Measurements from ENCODE around the gene PTEN.

PTEN gene

GRCh38 chr10:87983716-87984115, 120.3 kb downstream of the PTEN start:
- Histone ChIP-seq H3K36me3 (ENCODE audit: insufficient read depth, low read length) (no peaks in the 10 kb centered on the region), H3K9ac (ENCODE audit: low read depth, low read length) (no peak overlapping the region), H3K27ac (ENCODE audit: low read depth, low read length) (no peak overlapping the region), H3K27me3 (ENCODE audit: insufficient read depth, low read length) (no peaks in the 10 kb centered on the region), H3K4me1 (ENCODE audit: insufficient read depth, low read length) (no peaks in the 10 kb centered on the region), H3K4me3 (ENCODE audit: low read length) (no peak overlapping the region), H3K9me3 (ENCODE audit: insufficient read depth, low read depth, low read length) (no peaks in the 10 kb centered on the region)
- WGBS: 95% methylated on average over 2 of the region's 2 CpGs

- Histone ChIP-seq H3K9ac (ENCODE audit: low read depth, low read length) (no peak overlapping the region), H3K4me3 (ENCODE audit: low read length) (no peak overlapping the region), H3K27me3 (ENCODE audit: insufficient read depth, low read length) (no peaks in the 10 kb centered on the region), H3K9me3 (ENCODE audit: insufficient read depth, low read depth, low read length) (no peaks in the 10 kb centered on the region), H3K36me3 (ENCODE audit: insufficient read depth, low read length) (no peaks in the 10 kb centered on the region), H3K27ac (ENCODE audit: low read depth, low read length) (no peak overlapping the region), H3K4me1 (ENCODE audit: insufficient read depth, low read length) (no peaks in the 10 kb centered on the region)
- WGBS: 94% methylated on average over 2 of the region's 2 CpGs
Observed at GRCh38 chr10:87987206-87987605, 123.8 kb downstream of the PTEN start.

GRCh38 chr10:87991946-87992345, 128.5 kb downstream of the PTEN start:
- no peaks in the 10 kb centered on the region for H3K4me1 ChIP-seq (ENCODE audit: insufficient read depth, low read length)
- no peaks in the 10 kb centered on the region for H3K36me3 ChIP-seq (ENCODE audit: insufficient read depth, low read length)
- WGBS: 95% methylated on average over 5 of the region's 5 CpGs
- H3K27ac ChIP-seq (ENCODE audit: low read depth, low read length): no peak overlapping the region
- H3K27me3 ChIP-seq (ENCODE audit: insufficient read depth, low read length): no peaks in the 10 kb centered on the region
- no peak overlapping the region for H3K9ac ChIP-seq (ENCODE audit: low read depth, low read length)
- H3K9me3 ChIP-seq (ENCODE audit: insufficient read depth, low read depth, low read length): no peaks in the 10 kb centered on the region
- H3K4me3 ChIP-seq (ENCODE audit: low read length): no peak overlapping the region

GRCh38 chr10:88004451-88004850, 141.0 kb downstream of the PTEN start:
- no peaks in the 10 kb centered on the region for H3K4me1 ChIP-seq (ENCODE audit: insufficient read depth, low read length)
- no peaks in the 10 kb centered on the region for H3K27me3 ChIP-seq (ENCODE audit: insufficient read depth, low read length)
- H3K36me3 ChIP-seq (ENCODE audit: insufficient read depth, low read length): no peaks in the 10 kb centered on the region
- H3K9ac ChIP-seq (ENCODE audit: low read depth, low read length): no peak overlapping the region
- 85% methylated on average over 1 of the region's 1 CpG for WGBS
- no peak overlapping the region for H3K27ac ChIP-seq (ENCODE audit: low read depth, low read length)
- no peak overlapping the region for H3K4me3 ChIP-seq (ENCODE audit: low read length)
- H3K9me3 ChIP-seq (ENCODE audit: insufficient read depth, low read depth, low read length): no peaks in the 10 kb centered on the region

GRCh38 chr10:88006261-88006660, 142.8 kb downstream of the PTEN start:
- H3K9me3 ChIP-seq (ENCODE audit: insufficient read depth, low read depth, low read length): no peaks in the 10 kb centered on the region
- H3K36me3 ChIP-seq (ENCODE audit: insufficient read depth, low read length): no peaks in the 10 kb centered on the region
- no peaks in the 10 kb centered on the region for H3K27me3 ChIP-seq (ENCODE audit: insufficient read depth, low read length)
- no peak overlapping the region for H3K27ac ChIP-seq (ENCODE audit: low read depth, low read length)
- H3K9ac ChIP-seq (ENCODE audit: low read depth, low read length): no peak overlapping the region
- no peak overlapping the region for H3K4me3 ChIP-seq (ENCODE audit: low read length)
- H3K4me1 ChIP-seq (ENCODE audit: insufficient read depth, low read length): no peaks in the 10 kb centered on the region
- WGBS: 93% methylated on average over 6 of the region's 6 CpGs

- Histone ChIP-seq H3K4me3 (ENCODE audit: low read length) (no peak overlapping the region), H3K9ac (ENCODE audit: low read depth, low read length) (no peak overlapping the region), H3K27me3 (ENCODE audit: insufficient read depth, low read length) (no peaks in the 10 kb centered on the region), H3K36me3 (ENCODE audit: insufficient read depth, low read length) (no peaks in the 10 kb centered on the region), H3K9me3 (ENCODE audit: insufficient read depth, low read depth, low read length) (no peaks in the 10 kb centered on the region), H3K27ac (ENCODE audit: low read depth, low read length) (no peak overlapping the region), H3K4me1 (ENCODE audit: insufficient read depth, low read length) (no peaks in the 10 kb centered on the region)
- 96% methylated on average over 1 of the region's 1 CpG for WGBS
Observed at GRCh38 chr10:88008866-88009470, 145.5 kb downstream of the PTEN start.

- Histone ChIP-seq H3K36me3 (ENCODE audit: insufficient read depth, low read length) (no peaks in the 10 kb centered on the region), H3K4me1 (ENCODE audit: insufficient read depth, low read length) (no peaks in the 10 kb centered on the region), H3K9me3 (ENCODE audit: insufficient read depth, low read depth, low read length) (no peaks in the 10 kb centered on the region), H3K4me3 (ENCODE audit: low read length) (no peak overlapping the region), H3K9ac (ENCODE audit: low read depth, low read length) (no peak overlapping the region), H3K27ac (ENCODE audit: low read depth, low read length) (no peak overlapping the region), H3K27me3 (ENCODE audit: insufficient read depth, low read length) (no peaks in the 10 kb centered on the region)
- 100% methylated on average over 2 of the region's 4 CpGs for WGBS
Observed at GRCh38 chr10:88012641-88013040, 149.2 kb downstream of the PTEN start.

- Histone ChIP-seq H3K4me1 (ENCODE audit: insufficient read depth, low read length) (no peaks in the 10 kb centered on the region), H3K36me3 (ENCODE audit: insufficient read depth, low read length) (no peaks in the 10 kb centered on the region), H3K27me3 (ENCODE audit: insufficient read depth, low read length) (no peaks in the 10 kb centered on the region), H3K9me3 (ENCODE audit: insufficient read depth, low read depth, low read length) (no peaks in the 10 kb centered on the region), H3K9ac (ENCODE audit: low read depth, low read length) (no peak overlapping the region), H3K4me3 (ENCODE audit: low read length) (no peak overlapping the region), H3K27ac (ENCODE audit: low read depth, low read length) (no peak overlapping the region)
- 100% methylated on average over 1 of the region's 1 CpG for WGBS
Observed at GRCh38 chr10:88017781-88018180, 154.4 kb downstream of the PTEN start.

- no peaks in the 10 kb centered on the region for H3K9me3 ChIP-seq (ENCODE audit: insufficient read depth, low read depth, low read length)
- 91% methylated on average over 1 of the region's 1 CpG for WGBS
- H3K4me3 ChIP-seq (ENCODE audit: low read length): no peak overlapping the region
- H3K4me1 ChIP-seq (ENCODE audit: insufficient read depth, low read length): no peaks in the 10 kb centered on the region
- H3K36me3 ChIP-seq (ENCODE audit: insufficient read depth, low read length): no peaks in the 10 kb centered on the region
- H3K27ac ChIP-seq (ENCODE audit: low read depth, low read length): no peak overlapping the region
- H3K27me3 ChIP-seq (ENCODE audit: insufficient read depth, low read length): no peaks in the 10 kb centered on the region
- H3K9ac ChIP-seq (ENCODE audit: low read depth, low read length): no peak overlapping the region
Observed at GRCh38 chr10:88019753-88020152, 156.3 kb downstream of the PTEN start.
